Activated CD4-positive, alpha-beta memory T cell treated with anti-CD3 and anti-CD28 coated beads for 36 hours (primary cell): ENCODE data around the gene PPIP5K1. TPM values are rescaled to one million over a fixed set of nuclear protein-coding genes. Genes with fewer than 3 reads are reported as not detected.
"Not testable (repeated sequence)": the region's sequence is repeated elsewhere in the genome, so short reads cannot be mapped to it uniquely, and the experiment has no call there.

Source experiments
- CTCF ChIA-PET: fragments of 350-600 bp; sonication (Branson Sonifier 250); formaldehyde crosslinking; loops from one replicate; lab custom pipeline; 2021; ENCODE audit warnings: antibody characterized with exemption, inconsistent platforms; lab: Charles Lee
- POLR2A ChIA-PET: fragments of 350-600 bp; sonication (Branson Sonifier 250); formaldehyde crosslinking; loops from one replicate; lab custom pipeline; 2021; ENCODE audit warnings: antibody characterized with exemption; lab: Charles Lee
- DNase-seq: peaks from one replicate; pipeline ENCODE4 v3.0.0-alpha.2; 2020
- H3K27ac Mint-ChIP-seq: one replicate; pipeline ENCODE4 v1.8.0; 2021; ENCODE audit warnings: mixed read lengths
- H3K27me3 Mint-ChIP-seq: one replicate; pipeline ENCODE4 v1.8.0; 2021; ENCODE audit warnings: mixed read lengths
- H3K36me3 Mint-ChIP-seq: one replicate; pipeline ENCODE4 v1.8.0; 2021; ENCODE audit warnings: mixed read lengths
- H3K4me1 Mint-ChIP-seq: one replicate; pipeline ENCODE4 v1.8.0; 2021; ENCODE audit warnings: low read depth, mixed read lengths
- H3K4me3 Mint-ChIP-seq: one replicate; pipeline ENCODE4 v1.8.0; 2021; ENCODE audit warnings: mild to moderate bottlenecking, mixed read lengths
- H3K9me3 Mint-ChIP-seq: one replicate; pipeline ENCODE4 v1.8.0; 2021; ENCODE audit warnings: mixed read lengths
- intact Hi-C: fragments of 100-400 bp; cut with micrococcal nuclease; formaldehyde crosslinking; loops from one replicate; pipeline ENCODE4 v1.15.1; 2023
- total RNA-seq, 2 experiments: library from RNA; stranded (reverse); gene quantifications; one replicate each; pipeline ENCODE4 v1.2.3, GENCODE V29; 2021

The PPIP5K1 gene
- total RNA-seq, 2 experiments from 2014 or later: 38.6 to 44.2 TPM

GRCh38 chr15:43534897-43535296 is 55.1 kb downstream of the PPIP5K1 start:
- no peaks in the 10 kb centered on the region for H3K27me3 Mint-ChIP-seq
- intact Hi-C loops: no loop called here
- CTCF ChIA-PET: no interaction called here
- POLR2A ChIA-PET: no interaction called here
- H3K36me3 Mint-ChIP-seq: peaks cover 4% of the 10 kb centered on the region
- no peaks in the 10 kb centered on the region for H3K9me3 Mint-ChIP-seq
- H3K4me1 Mint-ChIP-seq: no peaks in the 10 kb centered on the region
- DNase-seq: no peak
- no peak overlapping the region for H3K4me3 Mint-ChIP-seq
- no peak overlapping the region for H3K27ac Mint-ChIP-seq

DNA sequence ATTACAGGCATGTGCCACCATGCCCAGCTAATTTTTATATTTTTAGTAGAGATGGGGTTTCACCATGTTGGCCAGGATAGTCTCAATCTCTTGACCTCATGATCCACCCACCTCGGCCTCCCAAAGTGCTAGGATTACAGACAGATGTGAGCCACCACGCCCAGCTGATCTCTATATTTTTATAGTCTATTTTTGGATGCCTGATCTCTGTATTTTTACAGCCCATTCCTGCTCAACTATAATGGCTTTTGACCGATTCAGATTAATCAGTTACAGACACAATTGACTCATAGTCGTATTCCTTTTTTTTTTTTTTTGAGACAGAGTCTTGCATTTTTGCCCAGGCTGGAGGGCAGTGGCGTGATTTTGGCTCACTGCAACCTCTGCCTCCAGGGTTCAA is 57.2 kb downstream of the PPIP5K1 start:
- H3K4me3 Mint-ChIP-seq, CTCF ChIA-PET, POLR2A ChIA-PET, DNase-seq, intact Hi-C loops, H3K36me3 Mint-ChIP-seq, H3K4me1 Mint-ChIP-seq, H3K27ac Mint-ChIP-seq, H3K9me3 Mint-ChIP-seq, H3K27me3 Mint-ChIP-seq: not testable (repeated sequence)

DNA sequence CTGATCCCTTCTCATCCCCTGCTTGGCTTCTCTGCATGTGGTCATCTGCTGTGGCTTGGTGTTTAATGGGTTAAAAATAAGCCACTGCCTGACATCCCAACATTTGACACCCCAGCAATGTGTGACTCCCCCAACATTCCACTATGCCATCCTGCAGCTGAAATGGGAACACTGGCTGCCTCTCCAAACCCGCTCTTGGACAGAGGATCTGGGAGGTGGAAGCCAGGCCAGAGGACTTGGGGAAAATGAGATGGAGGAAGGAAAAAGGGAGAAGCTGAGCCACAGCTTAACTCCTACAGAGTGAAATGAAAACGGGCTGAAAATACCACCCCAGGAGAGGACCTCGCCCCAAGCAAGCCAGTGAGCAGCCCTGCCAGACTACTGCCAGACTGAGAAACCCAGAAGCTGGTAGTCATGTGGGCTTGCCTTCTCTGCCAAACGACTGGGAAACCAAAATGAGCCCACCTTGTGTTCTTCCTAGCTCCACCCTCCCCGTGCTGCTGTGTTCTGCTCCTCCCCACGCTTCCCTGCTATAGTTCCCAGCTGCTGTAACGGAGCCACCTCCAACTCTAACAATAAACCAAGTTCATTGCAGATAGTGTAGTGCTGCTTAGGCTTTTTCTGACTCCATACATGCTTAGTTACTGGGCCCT is 58.9 kb downstream of the PPIP5K1 start:
- POLR2A ChIA-PET: no interaction called here
- Mint-ChIP-seq H3K4me3 (no peak overlapping the region), H3K36me3 (peaks cover 4% of the 10 kb centered on the region), H3K27me3 (no peaks in the 10 kb centered on the region), H3K9me3 (no peaks in the 10 kb centered on the region), H3K27ac (no peak overlapping the region), H3K4me1 (no peaks in the 10 kb centered on the region)
- CTCF ChIA-PET: no interaction called here
- intact Hi-C loops: no loop called here
- DNase-seq: no peak

DNA sequence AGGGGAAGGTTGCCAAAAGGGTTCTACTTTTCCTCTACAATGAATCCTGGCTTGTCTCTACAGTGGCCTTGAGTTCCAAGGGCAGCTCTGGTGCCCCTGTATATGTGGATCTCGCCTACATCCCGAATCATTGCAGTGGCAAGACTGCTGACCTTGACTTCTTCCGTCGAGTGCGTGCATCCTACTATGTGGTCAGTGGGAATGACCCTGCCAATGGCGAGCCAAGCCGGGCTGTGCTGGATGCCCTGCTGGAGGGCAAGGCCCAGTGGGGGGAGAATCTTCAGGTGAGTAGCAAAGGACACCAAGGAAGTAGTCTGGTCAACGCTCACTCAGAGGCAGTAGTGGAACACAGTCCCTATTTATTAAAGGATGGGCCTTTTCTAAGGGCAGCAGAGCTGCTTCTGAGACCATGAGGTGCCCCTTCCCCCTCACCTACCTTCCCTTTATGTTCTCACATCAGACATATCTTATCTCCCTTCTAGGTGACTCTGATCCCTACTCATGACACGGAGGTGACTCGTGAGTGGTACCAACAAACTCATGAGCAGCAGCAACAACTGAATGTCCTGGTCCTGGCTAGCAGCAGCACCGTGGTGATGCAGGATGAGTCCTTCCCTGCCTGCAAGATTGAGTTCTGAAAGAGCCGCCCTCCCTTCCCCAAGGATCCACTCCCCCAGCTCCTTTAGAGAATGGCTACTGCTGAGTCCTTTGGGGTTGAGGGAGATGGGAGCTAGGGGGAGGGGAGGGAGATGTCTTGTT is 60.2 kb downstream of the PPIP5K1 start:
- ChIA-PET CTCF (interaction anchor here (2.8 kb wide), 1 partner anchor 15 kb away, joined by 9 read pairs; no protein-coding TSS in a partner anchor), POLR2A (no interaction called here)
- no peak overlapping the region for H3K27ac Mint-ChIP-seq

GRCh38 chr15:43529141-43529540 is 60.9 kb downstream of the PPIP5K1 start:
- ChIA-PET CTCF (interaction anchor here (2.8 kb wide), 1 partner anchor 15 kb away, joined by 9 read pairs; no protein-coding TSS in a partner anchor), POLR2A (no interaction called here)
- Mint-ChIP-seq H3K4me1 (peaks cover 7% of the 10 kb centered on the region), H3K36me3 (no peaks in the 10 kb centered on the region), H3K27me3 (no peaks in the 10 kb centered on the region), H3K27ac (no peak overlapping the region), H3K9me3 (no peaks in the 10 kb centered on the region), H3K4me3 (no peak overlapping the region)
- DNase-seq: no peak
- intact Hi-C loops: no loop called here

More for the DNA sequence above, 60.2 kb downstream of the PPIP5K1 start:
- H3K4me1 Mint-ChIP-seq: peaks cover 6% of the 10 kb centered on the region
- H3K36me3 Mint-ChIP-seq: no peaks in the 10 kb centered on the region
- no peak overlapping the region for H3K4me3 Mint-ChIP-seq
- H3K27me3 Mint-ChIP-seq: no peaks in the 10 kb centered on the region
- intact Hi-C loops: no loop called here
- H3K9me3 Mint-ChIP-seq: no peaks in the 10 kb centered on the region
- DNase-seq: no peak

GRCh38 chr15:43528542-43529007 is 61.4 kb downstream of the PPIP5K1 start:
- Mint-ChIP-seq H3K9me3 (no peaks in the 10 kb centered on the region), H3K36me3 (no peaks in the 10 kb centered on the region), H3K27ac (no peak overlapping the region), H3K4me1 (peaks cover 7% of the 10 kb centered on the region), H3K4me3 (no peak overlapping the region), H3K27me3 (no peaks in the 10 kb centered on the region)
- ChIA-PET CTCF (interaction anchor here (2.8 kb wide), 1 partner anchor 14 kb away, joined by 9 read pairs; no protein-coding TSS in a partner anchor), POLR2A (no interaction called here)
- intact Hi-C loops: no loop called here
- no peak for DNase-seq

GRCh38 chr15:43527802-43528541 is 62.0 kb downstream of the PPIP5K1 start:
- CTCF ChIA-PET: interaction anchor here (2.8 kb wide), 1 partner anchor 13 kb away, joined by 9 read pairs; no protein-coding TSS in a partner anchor
- intact Hi-C loops: no loop called here
- H3K9me3 Mint-ChIP-seq: no peaks in the 10 kb centered on the region
- H3K4me3 Mint-ChIP-seq: no peak overlapping the region
- H3K27ac Mint-ChIP-seq: no peak overlapping the region
- no peak for DNase-seq
- no peaks in the 10 kb centered on the region for H3K36me3 Mint-ChIP-seq
- no peaks in the 10 kb centered on the region for H3K27me3 Mint-ChIP-seq
- H3K4me1 Mint-ChIP-seq: peaks cover 7% of the 10 kb centered on the region
- POLR2A ChIA-PET: no interaction called here

DNA sequence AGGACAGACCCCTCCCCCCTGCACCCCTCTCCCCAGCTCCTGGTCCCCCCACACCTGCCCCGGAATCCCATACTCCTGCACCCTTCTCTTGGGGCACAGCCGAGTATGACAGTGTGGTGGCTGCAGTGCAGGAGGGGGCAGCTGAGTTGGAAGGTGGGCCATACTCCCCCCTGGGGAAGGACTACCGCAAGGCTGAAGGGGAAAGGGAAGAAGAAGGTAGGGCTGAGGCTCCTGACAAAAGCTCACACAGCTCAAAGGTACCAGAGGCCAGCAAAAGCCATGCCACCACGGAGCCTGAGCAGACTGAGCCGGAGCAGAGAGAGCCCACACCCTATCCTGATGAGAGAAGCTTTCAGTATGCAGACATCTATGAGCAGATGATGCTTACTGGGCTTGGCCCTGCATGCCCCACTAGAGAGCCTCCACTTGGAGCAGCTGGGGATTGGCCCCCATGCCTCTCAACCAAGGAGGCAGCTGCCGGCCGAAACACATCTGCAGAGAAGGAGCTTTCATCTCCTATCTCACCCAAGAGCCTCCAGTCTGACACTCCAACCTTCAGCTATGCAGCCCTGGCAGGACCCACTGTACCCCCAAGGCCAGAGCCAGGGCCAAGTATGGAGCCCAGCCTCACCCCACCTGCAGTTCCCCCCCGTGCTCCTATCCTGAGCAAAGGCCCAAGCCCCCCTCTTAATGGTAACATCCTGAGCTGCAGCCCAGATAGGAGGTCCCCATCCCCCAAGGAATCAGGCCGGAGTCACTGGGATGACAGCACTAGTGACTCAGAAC is 62.8 kb downstream of the PPIP5K1 start:
- no peaks in the 10 kb centered on the region for H3K27me3 Mint-ChIP-seq
- H3K4me3 Mint-ChIP-seq: no peak overlapping the region
- H3K27ac Mint-ChIP-seq: no peak overlapping the region
- DNase-seq: no peak
- H3K9me3 Mint-ChIP-seq: no peaks in the 10 kb centered on the region
- intact Hi-C loops: no loop called here
- H3K36me3 Mint-ChIP-seq: no peaks in the 10 kb centered on the region
- ChIA-PET POLR2A (no interaction called here), CTCF (interaction anchor here (2.8 kb wide), 1 partner anchor 13 kb away, joined by 9 read pairs; no protein-coding TSS in a partner anchor)
- peaks cover 7% of the 10 kb centered on the region for H3K4me1 Mint-ChIP-seq

- Mint-ChIP-seq H3K4me3 (no peak overlapping the region), H3K9me3 (no peaks in the 10 kb centered on the region), H3K27me3 (no peaks in the 10 kb centered on the region), H3K4me1 (peaks cover 7% of the 10 kb centered on the region), H3K36me3 (no peaks in the 10 kb centered on the region), H3K27ac (no peak overlapping the region)
- CTCF ChIA-PET: no interaction called here
- intact Hi-C loops: no loop called here
- DNase-seq: no peak
- POLR2A ChIA-PET: no interaction called here
Measured at GRCh38 chr15:43526261-43526930, 63.6 kb downstream of the PPIP5K1 start.

DNA sequence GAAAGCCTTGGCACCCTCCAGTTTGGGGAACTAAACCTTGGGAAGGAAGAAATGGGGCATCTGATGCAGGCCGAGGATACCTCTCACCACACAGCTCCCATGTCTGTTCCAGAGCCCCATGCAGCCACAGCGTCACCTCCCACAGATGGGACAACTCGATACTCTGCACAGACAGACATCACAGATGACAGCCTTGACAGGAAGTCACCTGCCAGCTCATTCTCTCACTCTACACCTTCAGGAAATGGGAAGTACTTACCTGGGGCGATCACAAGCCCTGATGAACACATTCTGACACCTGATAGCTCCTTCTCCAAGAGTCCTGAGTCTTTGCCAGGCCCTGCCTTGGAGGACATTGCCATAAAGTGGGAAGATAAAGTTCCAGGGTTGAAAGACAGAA is 64.9 kb downstream of the PPIP5K1 start:
- ChIA-PET CTCF (interaction anchor here (1.1 kb wide), 1 partner anchor 11 kb away, joined by 4 read pairs; no protein-coding TSS in a partner anchor), POLR2A (no interaction called here)
- Mint-ChIP-seq H3K4me1 (peaks cover 7% of the 10 kb centered on the region), H3K9me3 (no peaks in the 10 kb centered on the region), H3K27me3 (no peaks in the 10 kb centered on the region), H3K4me3 (no peak overlapping the region), H3K27ac (no peak overlapping the region), H3K36me3 (no peaks in the 10 kb centered on the region)
- no peak for DNase-seq
- intact Hi-C loops: no loop called here

DNA sequence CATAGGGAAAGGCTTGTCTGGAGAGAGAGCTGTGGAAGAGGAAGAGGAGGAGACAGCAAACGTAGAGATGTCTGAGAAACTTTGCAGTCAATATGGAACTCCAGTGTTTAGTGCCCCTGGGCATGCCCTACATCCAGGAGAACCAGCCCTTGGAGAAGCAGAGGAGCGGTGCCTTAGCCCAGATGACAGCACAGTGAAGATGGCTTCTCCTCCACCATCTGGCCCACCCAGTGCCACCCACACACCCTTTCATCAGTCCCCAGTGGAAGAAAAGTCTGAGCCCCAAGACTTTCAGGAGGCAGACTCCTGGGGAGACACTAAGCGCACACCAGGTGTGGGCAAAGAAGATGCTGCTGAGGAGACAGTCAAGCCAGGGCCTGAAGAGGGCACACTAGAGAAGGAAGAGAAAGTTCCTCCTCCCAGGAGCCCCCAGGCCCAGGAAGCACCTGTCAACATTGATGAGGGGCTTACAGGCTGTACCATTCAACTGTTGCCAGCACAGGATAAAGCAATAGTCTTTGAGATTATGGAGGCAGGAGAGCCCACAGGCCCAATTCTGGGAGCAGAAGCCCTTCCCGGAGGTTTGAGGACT is 65.7 kb downstream of the PPIP5K1 start:
- intact Hi-C loops: no loop called here
- Mint-ChIP-seq H3K4me1 (peaks cover 7% of the 10 kb centered on the region), H3K9me3 (no peaks in the 10 kb centered on the region), H3K4me3 (no peak overlapping the region), H3K27me3 (no peaks in the 10 kb centered on the region), H3K36me3 (no peaks in the 10 kb centered on the region), H3K27ac (no peak overlapping the region)
- ChIA-PET POLR2A (no interaction called here), CTCF (interaction anchor here (1.1 kb wide), 1 partner anchor 10 kb away, joined by 4 read pairs; no protein-coding TSS in a partner anchor)
- no peak for DNase-seq
